HG02943 (cell line): ENCODE results near the gene IL32.
A peak's percentile ranks its signal among the peaks of the same experiment; 100 is the strongest.

ENCODE experiments used
- ATAC-seq: cut with Tn5 transposase; IDR thresholded peaks from one replicate; pipeline ENCODE4 v1.9.1; 2021; ENCODE audit warnings: mild to moderate bottlenecking, low read depth, moderate library complexity; ENCODE audit not compliant: unreplicated experiment

The IL32 gene

DNA sequence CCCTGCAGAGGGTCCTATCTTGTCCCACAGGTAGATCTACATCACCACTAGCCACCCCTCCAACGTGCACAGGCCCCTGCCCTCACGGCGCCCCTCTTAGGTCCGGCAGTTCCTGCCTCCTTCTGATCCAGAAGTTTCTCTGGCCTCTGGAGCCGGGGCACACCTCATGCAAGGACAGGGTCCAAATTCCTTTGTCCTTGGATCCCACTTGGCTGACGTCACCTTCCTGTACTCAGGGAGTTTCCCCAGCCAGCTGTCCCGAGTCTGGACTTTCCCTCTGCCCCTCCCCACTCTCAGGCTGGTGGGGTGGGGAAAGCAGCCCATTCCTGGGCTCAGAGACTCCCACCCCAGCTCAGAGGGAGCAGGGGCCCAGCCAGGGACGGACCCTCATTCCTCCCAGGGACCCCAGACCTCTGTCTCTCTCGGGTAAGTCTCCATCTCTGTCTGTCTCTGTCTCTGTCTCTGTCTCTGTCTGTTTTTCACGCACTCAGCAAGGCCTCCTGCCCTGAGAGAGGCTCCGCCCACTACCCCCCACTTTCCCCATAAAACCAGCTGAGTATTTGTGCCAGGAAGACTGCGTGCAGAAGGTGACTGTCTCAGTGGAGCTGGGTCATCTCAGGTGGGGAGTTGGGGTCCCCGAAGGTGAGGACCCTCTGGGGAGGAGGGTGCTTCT lies at the start of gene IL32:
Gene IL32, plus strand, starts transcription at position 572 of the 673 bp plus-strand sequence. CDS start 172 bp downstream, outside the sequence.
- ATAC-seq, result no peak

DNA sequence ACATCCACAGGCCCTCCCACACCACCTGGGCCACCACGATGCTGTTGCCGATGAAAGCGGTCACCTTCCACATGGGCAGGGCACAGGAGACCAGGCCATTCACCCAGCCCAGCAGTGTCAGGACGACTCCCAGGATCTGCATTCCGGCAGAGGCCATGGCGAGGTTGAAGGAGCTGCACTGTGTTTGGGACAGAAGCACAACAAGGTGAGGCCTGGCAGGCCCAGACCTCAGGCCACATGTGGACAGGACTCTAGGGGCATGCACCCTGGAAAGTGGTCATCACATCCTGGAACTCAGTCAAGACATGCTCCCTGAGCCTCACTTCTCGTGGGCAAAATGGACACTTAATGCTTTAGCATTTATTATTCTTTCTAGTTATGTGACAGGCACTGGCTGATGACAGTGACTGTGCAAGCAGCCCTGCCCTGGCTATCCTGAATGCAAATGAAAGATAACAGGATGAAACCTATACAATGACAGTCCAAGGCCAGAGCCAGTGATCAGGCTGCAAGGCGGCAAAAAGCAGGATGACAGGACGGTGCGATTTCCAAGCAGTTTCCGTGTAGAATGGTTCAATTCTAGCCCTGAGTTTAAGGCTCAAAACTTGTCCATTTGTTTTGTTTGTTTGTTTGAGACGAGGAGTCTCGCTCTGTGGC lies 49.4 kb upstream of the IL32 start:
- ATAC-seq, result no peak

DNA sequence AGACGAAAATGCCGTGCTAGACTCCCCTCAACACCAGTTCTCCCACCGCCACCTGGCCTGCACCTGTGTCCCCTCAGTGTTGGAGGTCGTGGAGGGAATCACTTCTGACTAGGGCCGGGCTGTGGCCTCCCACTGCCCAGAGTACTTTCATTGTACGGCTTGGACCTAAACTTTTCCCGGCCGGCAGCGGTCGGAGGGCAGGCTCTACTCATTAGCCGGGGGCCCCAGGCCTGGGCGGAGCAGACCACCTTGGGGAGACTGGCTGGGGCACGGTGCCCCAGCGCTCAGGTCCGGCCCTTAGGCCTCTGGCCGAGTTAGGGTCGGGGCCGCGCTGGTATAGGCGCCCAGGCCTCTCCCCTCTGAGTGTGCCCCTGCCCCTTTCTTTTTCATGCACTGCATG lies 48.1 kb upstream of the IL32 start:
- ATAC-seq, result no peak

DNA sequence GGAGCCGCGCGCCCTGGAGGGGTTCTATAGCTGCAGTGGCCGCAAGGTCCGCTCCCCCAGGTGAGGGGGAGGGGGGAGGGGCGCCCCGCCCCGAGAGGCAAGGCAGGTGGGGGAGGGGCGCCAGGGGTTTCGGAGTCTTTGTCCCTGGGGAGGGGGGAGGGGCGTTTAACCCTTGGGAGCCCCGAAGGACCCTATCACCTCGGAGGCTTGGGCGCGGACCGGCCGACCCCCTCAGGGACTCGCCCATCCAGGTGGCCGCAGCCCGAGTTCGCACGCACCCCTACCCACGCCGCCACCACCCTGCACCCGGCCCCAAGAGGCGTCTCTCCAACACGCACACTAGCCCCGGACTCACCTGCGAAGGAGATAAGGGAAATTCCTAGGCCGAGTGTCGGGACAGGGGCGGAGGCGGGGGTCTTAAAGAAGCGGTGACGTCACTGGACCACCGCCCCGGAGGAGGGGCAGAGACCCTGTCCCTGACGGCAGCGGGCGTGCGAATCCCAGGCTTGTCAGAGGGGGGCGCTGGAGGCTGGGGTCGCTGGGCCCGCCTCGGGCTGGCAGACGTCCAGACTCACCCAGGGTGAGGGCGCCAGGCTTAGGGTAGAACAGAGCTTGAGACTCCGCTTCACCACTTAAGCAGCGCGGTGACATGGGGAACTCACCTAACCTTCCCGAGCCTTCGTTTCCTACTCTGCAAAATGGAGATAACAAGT lies 47.5 kb upstream of the IL32 start, which contains the start of gene CLDN6:
Gene CLDN6, minus strand, starts transcription at position 390 of the 713 bp plus-strand sequence. CDS start 2,162 bp downstream, outside the sequence.
- no peak for ATAC-seq

DNA sequence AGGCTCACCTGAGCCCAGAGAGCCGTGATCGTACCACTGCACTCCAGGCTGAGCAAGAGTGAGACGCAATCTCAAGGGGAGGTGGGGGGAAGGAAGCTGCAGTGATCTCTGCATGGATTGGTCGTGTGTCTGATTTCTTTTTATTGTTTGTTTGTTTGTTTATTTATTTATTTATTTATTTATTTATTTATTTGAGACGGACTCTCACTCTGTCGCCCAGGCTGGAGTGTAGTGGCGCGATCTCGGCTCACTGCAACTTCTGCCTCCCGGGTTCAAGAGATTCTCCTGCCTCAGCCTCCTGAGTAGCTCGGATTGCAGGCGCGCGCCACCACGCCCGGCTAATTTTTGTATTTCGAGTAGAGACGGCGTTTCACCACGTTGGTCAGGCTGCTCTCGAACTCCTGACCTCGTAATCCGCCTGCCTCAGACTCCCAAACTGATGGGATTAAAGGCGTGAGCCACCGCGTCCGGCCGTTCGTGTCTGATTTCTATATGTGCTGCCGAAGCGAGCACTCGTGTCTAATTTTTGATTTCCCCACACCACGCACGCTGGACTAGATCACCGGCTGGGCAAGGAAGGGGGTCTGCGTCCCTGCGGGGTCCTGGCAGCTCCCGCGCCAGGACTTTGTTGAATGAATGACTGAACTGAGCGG lies 45.7 kb upstream of the IL32 start:
- no peak for ATAC-seq

DNA sequence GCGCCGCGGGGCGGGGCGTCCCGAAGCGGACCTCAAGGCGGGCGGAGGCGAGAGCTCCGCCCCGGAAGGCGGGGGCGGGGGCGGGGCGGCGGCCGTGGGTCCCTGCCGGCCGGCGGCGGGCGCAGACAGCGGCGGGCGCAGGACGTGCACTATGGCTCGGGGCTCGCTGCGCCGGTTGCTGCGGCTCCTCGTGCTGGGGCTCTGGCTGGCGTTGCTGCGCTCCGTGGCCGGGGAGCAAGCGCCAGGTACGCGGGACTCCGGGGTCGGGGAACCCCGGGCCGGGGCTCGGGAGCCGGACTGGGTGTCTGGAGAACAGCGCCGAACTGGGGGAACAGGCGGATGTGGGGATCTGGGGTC lies 45.2 kb upstream of the IL32 start, which contains the start of gene TNFRSF12A:
Gene TNFRSF12A, plus strand, starts transcription at position 122 of the 357 bp plus-strand sequence. Its CDS starts 30 bp downstream, at position 152.
- ATAC-seq, result no peak

GRCh38 chr16:3020604-3021448 lies 44.6 kb upstream of the IL32 start:
- no peak for ATAC-seq

- no peak for ATAC-seq
Measured at GRCh38 chr16:3021449-3022207, 43.8 kb upstream of the IL32 start.

- ATAC-seq, result no peak
Measured at GRCh38 chr16:3022208-3022683, 43.2 kb upstream of the IL32 start.

DNA sequence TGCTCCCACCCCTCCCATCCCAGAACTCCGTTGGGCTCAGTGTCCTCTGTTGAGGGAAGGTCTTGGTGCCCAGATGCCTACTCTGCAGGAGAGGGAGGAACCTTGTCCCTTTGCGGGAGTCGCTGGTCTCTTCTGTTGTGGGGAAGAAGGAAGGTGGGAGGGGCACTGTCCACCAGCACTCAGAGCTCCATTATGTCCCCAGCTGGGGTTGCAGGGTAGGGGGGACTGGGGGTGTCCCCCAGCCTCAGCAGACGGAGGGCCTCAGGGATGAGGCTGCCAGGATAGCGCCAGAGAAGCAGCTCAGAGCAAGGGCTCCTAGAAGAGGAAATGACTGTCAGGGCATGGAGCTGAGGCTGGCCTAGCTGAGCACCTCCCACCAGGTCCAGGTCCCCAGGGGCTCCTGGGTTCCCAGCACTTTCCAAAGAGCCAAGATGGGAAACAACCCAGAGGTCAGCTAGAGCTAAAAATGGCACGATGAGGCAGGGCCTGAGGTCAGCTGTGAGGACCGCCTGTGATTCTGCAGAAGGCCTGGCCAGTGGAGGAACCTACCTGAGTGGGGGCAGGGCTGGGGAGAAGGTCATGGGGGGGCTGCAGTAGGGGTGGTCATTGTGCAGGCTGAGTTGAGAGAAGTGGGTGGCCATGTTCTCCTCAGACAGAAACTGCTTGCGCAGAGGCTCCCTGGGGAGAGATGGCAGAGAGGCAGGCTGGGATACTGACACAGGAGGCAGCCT lies 42.6 kb upstream of the IL32 start:
- no peak for ATAC-seq

GRCh38 chr16:3023415-3023668 lies 42.1 kb upstream of the IL32 start:
- no peak for ATAC-seq

- ATAC-seq, result peak; percentile 70
Measured at GRCh38 chr16:3023669-3024478, 41.6 kb upstream of the IL32 start, which contains the start of the genes HCFC1R1 and THOC6. Gene HCFC1R1, minus strand, starts transcription at chr16:3023942. Its CDS starts 1 bp downstream, at chr16:3023941. Gene THOC6, plus strand, starts transcription at chr16:3024035. Its CDS starts 292 bp downstream, at chr16:3024327.

DNA sequence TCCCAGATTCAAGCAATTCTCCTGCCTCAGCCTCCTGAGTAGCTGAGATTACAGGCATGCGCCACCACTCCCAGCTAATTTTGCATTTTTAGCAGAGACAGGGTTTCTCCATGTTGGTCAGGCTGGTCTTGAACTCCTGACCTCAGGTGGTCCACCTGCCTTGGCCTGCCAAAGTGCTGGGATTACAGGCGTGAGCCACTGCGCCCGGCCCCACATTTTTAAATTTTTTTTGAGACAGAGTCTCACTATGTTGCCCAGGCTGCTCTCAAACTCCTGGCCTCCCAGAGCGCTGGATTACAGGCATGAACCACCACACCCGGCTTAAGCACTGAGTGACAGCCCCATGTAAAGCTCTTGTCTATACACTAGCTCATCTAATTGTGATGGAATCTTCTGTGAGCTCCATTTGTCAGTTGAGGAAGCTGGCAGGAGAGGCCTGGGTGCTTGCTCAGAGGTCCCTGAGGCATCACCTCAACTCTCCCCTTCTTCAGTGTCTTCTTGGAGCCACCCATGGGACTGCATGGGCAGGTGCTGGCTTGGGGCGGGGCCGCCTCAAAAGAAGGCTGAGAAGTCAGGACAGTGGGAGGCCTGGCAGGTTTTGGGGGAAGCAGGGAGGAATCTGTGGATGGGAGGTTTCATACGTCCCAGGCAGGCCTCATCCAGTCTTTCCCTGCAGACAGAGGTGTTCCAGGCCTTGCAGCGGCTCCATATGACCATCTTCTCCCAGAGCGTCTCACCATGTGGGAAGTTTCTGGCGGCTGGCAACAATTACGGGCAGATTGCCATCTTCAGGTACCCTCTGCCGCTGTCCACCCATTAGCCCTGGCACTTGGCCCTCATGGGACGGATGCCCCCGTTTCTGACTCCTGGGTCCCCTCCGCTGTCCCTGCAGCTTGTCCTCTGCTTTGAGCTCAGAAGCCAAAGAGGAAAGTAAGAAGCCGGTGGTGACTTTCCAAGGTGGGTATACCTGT lies 40.1 kb upstream of the IL32 start:
- no peak for ATAC-seq

GRCh38 chr16:3026003-3026378 lies 39.4 kb upstream of the IL32 start:
- no peak for ATAC-seq

GRCh38 chr16:3026609-3027488 lies 38.6 kb upstream of the IL32 start:
- ATAC-seq, result no peak

DNA sequence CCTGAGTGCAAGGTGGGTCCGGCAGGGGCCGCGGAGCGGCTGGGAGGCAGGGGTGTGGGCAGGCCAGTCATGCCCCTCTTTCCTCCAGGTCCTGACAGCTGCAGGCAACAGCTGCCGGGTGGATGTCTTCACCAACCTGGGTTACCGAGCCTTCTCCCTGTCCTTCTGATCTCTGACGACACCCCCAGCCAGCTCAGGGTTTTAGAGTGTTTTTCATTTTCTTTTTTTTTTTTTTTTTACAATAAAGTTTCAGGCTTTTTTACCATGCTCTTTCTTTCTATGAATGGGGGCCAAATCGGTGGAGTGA lies 38.0 kb upstream of the IL32 start:
- ATAC-seq, result no peak
